GM12892 (cell line): Measurements from ENCODE around the gene SS18L1.
"Not testable (repeated sequence)": the region's sequence is repeated elsewhere in the genome, so short reads cannot be mapped to it uniquely, and the experiment has no call there.

Source experiments
- DNase-seq: peaks from one replicate; pipeline ENCODE4 v3.0.0; 2011; ENCODE audit not compliant: insufficient read length
- FAIRE-seq: peaks from 2 replicates; lab custom pipeline; 2011; peaks lifted over from hg19 to GRCh38; lab: Jason Lieb, UNC
- POLR2A ChIP-seq: IDR thresholded peaks from 2 replicates; pipeline ENCODE4 v1.6.1; 2011; ENCODE audit warnings: low read depth, low read length, control low read depth
- POLR2AphosphoS5 ChIP-seq: IDR thresholded peaks from 2 replicates; pipeline ENCODE4 v1.6.1; 2011; ENCODE audit warnings: low read depth, low read length, control low read depth
- TAF1 ChIP-seq: IDR thresholded peaks from 2 replicates; pipeline ENCODE4 v1.6.1; 2011; ENCODE audit warnings: low read depth, mild to moderate bottlenecking, control low read depth, low read length, borderline replicate concordance

Gene SS18L1

DNA sequence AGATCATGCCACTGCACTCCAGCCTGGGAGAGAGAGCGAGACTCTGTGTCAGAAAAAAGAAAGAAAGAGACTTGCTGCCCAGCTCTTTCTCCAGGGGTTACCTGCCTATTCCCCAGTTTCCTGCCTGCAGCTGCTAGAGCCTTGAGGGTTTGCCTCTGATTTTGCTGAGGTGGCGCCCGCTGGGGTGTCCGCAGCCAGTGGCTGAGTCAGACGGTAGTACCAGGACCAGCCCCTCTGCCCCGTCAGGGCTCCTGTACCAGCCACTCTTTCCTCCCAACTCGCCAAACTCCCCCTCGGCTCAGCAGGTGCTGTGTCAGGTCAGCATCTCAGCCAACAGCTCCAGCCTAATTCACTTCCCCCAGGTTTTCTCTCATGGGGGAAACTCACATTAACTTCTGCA, 28.7 kb upstream of the SS18L1 start:
- no peak for FAIRE-seq
- TF ChIP-seq POLR2AphosphoS5: no peak
- no peak for TF ChIP-seq POLR2A
- TF ChIP-seq TAF1: no peak
- DNase-seq: no peak

DNA sequence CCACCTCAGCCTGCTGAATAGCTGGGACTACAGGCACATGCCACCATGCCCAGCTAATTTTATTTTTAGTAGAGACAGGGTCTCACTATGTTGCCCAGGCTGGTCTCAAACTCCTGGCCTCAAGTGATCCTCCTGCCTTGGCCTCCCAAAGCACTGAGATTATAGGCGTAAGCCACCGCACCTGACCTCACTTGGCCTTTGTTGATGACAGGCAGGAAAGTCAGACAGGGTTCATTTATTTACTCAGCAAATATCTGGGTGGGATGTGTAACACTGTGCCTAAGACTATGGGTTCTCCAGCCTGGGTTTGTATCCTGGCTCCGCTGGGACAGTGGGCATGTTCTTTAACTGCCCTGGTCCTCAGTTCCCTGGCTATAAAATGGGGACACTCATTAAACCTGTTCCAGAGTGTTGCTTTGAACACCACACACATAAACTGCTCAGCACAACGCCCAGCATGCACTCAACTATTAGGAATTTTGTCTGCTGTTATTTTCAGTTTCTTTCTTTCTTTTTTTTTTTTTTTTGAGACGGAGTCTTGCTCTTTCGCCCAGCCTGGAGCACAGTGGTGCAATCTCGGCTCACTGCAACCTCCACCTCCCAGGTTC, 27.7 kb upstream of the SS18L1 start:
- not testable (repeated sequence) for DNase-seq, FAIRE-seq

DNA sequence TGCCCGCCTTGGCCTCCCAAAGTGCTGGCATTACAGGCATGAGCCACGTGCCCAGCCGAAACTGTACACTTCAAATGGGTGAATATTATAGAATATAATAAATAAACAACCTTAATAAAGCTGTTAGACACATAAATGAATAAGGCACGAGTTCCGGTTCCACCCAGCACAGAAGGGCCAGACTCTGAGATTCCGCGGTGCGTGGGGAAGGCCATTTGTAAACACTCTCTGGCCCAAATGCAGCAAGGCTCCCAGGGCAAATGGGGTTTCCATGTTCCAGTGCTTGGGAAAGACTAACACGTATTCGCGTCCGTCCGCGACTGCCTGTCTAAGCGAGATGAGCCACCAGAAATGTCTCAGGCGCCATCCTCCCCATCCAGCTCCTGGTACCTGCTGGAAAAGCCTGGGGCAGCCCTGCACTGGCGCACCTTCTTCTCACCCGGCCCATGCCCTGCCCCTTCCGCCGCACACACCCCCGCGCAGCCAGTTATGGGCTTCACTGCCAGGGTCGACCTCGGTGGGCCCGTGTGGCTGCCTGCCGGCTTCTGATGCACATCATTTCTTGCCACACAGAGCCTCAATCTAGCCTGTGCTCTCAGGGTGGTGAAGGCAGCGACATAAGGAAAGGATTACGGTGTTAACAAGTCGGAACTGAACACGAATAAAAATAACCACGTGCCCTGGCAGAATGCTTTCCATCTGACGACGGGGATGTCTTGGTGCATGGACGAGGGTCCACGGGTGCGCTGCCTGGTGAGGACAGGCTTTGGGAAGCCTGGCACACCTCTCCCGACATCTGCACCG, 26.8 kb upstream of the SS18L1 start:
- TF ChIP-seq TAF1 (no peak), POLR2AphosphoS5 (no peak), POLR2A (no peak)
- FAIRE-seq: no peak
- DNase-seq: no peak

GRCh38 chr20:62117362-62117646, 26.3 kb upstream of the SS18L1 start:
- TF ChIP-seq POLR2AphosphoS5 (no peak), TAF1 (no peak), POLR2A (no peak)
- no peak for FAIRE-seq

GRCh38 chr20:62117658-62118057, 25.9 kb upstream of the SS18L1 start:
- DNase-seq (no peak), FAIRE-seq (no peak)
- no peak for TF ChIP-seq POLR2AphosphoS5
- no peak for TF ChIP-seq POLR2A
- no peak for TF ChIP-seq TAF1

More at GRCh38 chr20:62117362-62117646, 26.3 kb upstream of the SS18L1 start:
- no peak for DNase-seq

GRCh38 chr20:62118113-62119043, 25.2 kb upstream of the SS18L1 start:
- TF ChIP-seq TAF1 (no peak), POLR2A (no peak), POLR2AphosphoS5 (no peak)
- no peak for FAIRE-seq

DNA sequence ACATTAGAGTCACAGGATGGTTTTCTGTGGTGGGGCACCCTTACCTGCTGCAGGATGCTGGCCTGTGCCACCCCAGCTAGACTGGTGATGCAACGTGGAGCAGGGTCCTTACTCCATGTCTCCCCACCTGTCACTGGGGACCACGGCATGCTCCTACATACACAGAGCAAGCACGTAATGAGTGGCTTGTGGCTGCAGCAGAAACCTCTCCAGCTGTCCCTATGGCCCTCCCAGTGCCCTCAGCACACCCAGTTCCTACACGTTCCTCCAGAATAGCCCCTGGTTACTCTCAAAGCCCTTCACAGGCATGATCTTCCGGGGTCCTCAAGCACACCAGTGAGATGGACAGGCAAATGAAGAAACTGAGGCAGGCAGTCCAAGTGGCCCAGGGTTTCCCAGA, 24.5 kb upstream of the SS18L1 start:
- FAIRE-seq (no peak), DNase-seq (no peak)
- TF ChIP-seq POLR2AphosphoS5 (no peak), POLR2A (no peak), TAF1 (no peak)

More at GRCh38 chr20:62118113-62119043, 25.2 kb upstream of the SS18L1 start:
- DNase-seq: no peak

DNA sequence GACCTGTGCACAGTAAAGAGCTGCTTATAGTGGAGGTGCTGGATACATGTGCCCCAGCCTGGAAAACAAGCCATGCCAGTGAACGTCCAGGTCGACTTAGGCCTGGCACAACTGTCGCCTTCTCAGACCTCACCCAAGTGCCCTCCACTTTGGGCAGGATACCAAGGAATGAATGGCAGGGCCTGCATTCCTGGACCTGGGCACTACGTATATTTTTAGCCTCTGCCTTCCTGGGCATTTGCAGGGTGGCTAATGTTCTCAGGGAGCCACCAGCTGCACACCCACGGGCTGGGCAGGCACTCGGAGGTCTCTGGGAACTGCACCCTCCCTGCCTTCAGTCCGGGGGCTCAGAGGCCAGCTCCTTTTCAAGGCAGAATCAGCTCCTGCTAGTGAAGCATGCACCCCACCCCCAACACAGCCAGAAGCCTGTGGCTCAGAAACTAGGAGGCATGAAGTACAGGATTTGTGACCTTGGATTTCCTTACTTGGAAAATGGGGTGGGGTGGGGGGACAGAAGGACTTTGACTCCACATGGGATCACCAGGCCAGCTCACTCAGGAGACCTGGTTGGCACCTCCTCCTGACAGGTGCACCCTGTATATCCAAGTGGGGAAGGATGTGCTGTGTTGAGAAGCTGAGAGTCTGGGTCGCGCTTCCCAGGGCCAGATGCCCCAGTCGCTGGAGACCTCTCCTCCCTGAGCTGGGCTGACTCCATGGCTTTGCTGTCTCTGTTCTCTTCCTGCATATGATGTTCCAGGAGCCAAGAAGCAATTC, 23.8 kb upstream of the SS18L1 start:
- DNase-seq (no peak), FAIRE-seq (no peak)
- no peak for TF ChIP-seq POLR2AphosphoS5
- TF ChIP-seq TAF1: no peak
- TF ChIP-seq POLR2A: no peak

DNA sequence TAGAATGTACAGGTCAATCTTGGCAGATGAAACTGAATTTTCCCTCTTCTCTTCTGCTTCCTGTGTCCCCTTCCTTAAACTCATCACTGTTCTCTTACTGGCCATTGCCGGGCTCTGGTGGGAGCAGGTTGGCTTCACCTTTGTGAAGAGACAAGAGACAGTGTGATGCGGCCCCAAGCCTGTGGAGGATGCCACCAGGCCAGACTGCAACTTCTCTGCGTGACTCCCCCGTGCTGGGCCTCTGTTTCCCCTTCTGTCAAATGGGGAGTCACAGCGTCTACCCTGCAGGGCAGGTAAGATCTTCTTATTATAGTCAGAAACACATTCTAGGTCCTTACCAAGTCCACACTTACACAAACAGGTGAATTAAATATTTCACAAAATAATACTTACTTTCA, 23.2 kb upstream of the SS18L1 start:
- DNase-seq (no peak), FAIRE-seq (no peak)
- TF ChIP-seq POLR2A (no peak), POLR2AphosphoS5 (no peak)

DNA sequence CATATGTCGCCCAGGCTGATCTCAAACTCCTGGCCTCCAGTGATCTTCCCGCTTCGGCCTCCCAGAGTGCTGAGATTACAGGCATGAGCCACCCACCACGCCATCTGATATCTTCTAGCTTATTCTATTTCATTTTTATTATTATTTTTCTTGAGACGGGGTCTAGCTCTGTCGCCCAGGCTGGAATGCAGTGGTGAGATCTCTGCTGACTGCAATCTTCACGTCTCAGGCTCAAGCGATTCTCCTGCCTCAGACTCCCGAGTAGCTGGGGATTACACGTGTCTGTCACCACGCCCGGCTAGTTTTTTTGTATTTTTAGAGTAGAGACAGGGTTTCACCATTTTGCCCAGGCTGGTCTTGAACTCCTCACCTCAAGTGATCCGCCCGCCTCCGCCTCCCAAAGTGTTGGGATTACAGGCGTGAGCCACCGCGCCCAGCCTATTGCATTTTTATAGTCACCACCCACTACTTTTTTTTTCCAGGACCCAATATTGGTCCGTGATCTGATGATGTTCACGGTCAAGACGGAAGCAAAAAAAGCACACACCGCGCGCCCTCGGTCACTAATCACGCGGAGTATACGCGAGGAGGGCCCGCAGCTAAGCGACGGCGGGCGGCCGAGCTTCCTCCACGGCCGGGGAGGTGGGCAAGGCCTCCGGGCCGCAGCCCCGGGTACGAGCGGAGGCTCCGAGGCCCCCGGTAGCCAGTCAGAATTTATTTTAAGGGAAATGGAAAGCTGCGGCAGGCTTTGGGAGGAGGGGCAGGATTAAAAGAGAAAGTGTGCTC, 22.4 kb upstream of the SS18L1 start:
- no peak for FAIRE-seq

More for the DNA sequence above, 22.4 kb upstream of the SS18L1 start:
- no peak for DNase-seq
- TF ChIP-seq POLR2A: 0 out of 2 replicates have a peak, but pooled peaks have one; percentile 42
- no peak for TF ChIP-seq POLR2AphosphoS5
- 0 out of 2 replicates have a peak, but pooled peaks have one; percentile 35 for TF ChIP-seq TAF1
